ENCODE results near the gene OGFR. TPM values are rescaled to one million over a fixed set of nuclear protein-coding genes. Genes with fewer than 3 reads are reported as not detected.

Gene OGFR
- total RNA-seq, 1 donor from 2014 or later: 47.2 TPM

DNA sequence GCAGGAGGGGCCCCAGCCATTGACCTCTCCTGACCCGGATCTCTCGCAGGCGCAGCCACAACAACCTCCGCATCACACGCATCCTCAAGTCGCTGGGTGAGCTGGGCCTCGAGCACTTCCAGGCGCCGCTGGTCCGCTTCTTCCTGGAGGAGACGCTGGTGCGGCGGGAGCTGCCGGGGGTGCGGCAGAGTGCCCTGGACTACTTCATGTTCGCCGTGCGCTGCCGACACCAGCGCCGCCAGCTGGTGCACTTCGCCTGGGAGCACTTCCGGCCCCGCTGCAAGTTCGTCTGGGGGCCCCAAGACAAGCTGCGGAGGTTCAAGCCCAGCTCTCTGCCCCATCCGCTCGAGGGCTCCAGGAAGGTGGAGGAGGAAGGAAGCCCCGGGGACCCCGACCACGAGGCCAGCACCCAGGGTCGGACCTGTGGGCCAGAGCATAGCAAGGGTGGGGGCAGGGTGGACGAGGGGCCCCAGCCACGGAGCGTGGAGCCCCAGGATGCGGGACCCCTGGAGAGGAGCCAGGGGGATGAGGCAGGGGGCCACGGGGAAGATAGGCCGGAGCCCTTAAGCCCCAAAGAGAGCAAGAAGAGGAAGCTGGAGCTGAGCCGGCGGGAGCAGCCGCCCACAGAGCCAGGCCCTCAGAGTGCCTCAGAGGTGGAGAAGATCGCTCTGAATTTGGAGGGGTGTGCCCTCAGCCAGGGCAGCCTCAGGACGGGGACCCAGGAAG is 7.7 kb downstream of the OGFR start:
- Mint-ChIP-seq H3K9me3 (ENCODE audit: unreplicated experiment) (no peaks in the 10 kb centered on the region), H3K4me3 (ENCODE audit: unreplicated experiment) (no peak overlapping the region)
- TF ChIP-seq, protein P1, sequence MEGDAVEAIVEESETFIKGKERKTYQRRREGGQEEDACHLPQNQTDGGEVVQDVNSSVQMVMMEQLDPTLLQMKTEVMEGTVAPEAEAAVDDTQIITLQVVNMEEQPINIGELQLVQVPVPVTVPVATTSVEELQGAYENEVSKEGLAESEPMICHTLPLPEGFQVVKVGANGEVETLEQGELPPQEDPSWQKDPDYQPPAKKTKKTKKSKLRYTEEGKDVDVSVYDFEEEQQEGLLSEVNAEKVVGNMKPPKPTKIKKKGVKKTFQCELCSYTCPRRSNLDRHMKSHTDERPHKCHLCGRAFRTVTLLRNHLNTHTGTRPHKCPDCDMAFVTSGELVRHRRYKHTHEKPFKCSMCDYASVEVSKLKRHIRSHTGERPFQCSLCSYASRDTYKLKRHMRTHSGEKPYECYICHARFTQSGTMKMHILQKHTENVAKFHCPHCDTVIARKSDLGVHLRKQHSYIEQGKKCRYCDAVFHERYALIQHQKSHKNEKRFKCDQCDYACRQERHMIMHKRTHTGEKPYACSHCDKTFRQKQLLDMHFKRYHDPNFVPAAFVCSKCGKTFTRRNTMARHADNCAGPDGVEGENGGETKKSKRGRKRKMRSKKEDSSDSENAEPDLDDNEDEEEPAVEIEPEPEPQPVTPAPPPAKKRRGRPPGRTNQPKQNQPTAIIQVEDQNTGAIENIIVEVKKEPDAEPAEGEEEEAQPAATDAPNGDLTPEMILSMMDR (IDR thresholded peaks at IDR 0.05): no peak

DNA sequence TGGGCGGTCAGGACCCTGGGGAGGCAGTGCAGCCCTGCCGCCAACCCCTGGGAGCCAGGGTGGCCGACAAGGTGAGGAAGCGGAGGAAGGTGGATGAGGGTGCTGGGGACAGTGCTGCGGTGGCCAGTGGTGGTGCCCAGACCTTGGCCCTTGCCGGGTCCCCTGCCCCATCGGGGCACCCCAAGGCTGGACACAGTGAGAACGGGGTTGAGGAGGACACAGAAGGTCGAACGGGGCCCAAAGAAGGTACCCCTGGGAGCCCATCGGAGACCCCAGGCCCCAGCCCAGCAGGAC is 8.2 kb downstream of the OGFR start:
- peaks cover 8% of the 10 kb centered on the region for H3K27me3 Mint-ChIP-seq (ENCODE audit: unreplicated experiment)
- no peaks in the 10 kb centered on the region for H3K9me3 Mint-ChIP-seq (ENCODE audit: unreplicated experiment)
- H3K4me3 Mint-ChIP-seq (ENCODE audit: unreplicated experiment): no peak overlapping the region
- DNase-seq (ENCODE audit: extremely low spot score, unreplicated experiment): no peak
- TF ChIP-seq, protein P1 (IDR thresholded peaks at IDR 0.05): no peak
- H3K36me3 Mint-ChIP-seq (ENCODE audit: unreplicated experiment): peaks cover 11% of the 10 kb centered on the region
- H3K4me1 Mint-ChIP-seq (ENCODE audit: unreplicated experiment): peaks cover 21% of the 10 kb centered on the region
- H3K27ac Mint-ChIP-seq (ENCODE audit: unreplicated experiment): no peak overlapping the region

More for the DNA sequence above, 7.7 kb downstream of the OGFR start:
- no peak for DNase-seq (ENCODE audit: extremely low spot score, unreplicated experiment)
- Mint-ChIP-seq H3K27me3 (ENCODE audit: unreplicated experiment) (peaks cover 8% of the 10 kb centered on the region), H3K36me3 (ENCODE audit: unreplicated experiment) (peaks cover 11% of the 10 kb centered on the region), H3K27ac (ENCODE audit: unreplicated experiment) (no peak overlapping the region), H3K4me1 (ENCODE audit: unreplicated experiment) (peaks cover 20% of the 10 kb centered on the region)

DNA sequence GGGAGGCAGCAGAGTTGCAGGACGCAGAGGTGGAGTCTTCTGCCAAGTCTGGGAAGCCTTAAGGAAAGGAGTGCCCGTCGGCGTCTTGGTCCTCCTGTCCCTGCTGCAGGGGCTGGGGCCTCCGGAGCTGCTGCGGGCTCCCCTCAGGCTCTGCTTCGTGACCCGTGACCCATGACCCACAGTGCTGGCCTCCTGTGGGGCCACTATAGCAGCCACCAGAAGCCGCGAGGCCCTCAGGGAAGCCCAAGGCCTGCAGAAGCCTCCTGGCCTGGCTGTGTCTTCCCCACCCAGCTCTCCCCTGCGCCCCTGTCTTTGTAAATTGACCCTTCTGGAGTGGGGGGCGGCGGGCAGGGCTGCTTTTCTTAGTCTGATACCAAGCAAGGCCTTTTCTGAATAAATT is 9.0 kb downstream of the OGFR start:
- TF ChIP-seq, protein P1 (IDR thresholded peaks at IDR 0.05): no peak

DNA sequence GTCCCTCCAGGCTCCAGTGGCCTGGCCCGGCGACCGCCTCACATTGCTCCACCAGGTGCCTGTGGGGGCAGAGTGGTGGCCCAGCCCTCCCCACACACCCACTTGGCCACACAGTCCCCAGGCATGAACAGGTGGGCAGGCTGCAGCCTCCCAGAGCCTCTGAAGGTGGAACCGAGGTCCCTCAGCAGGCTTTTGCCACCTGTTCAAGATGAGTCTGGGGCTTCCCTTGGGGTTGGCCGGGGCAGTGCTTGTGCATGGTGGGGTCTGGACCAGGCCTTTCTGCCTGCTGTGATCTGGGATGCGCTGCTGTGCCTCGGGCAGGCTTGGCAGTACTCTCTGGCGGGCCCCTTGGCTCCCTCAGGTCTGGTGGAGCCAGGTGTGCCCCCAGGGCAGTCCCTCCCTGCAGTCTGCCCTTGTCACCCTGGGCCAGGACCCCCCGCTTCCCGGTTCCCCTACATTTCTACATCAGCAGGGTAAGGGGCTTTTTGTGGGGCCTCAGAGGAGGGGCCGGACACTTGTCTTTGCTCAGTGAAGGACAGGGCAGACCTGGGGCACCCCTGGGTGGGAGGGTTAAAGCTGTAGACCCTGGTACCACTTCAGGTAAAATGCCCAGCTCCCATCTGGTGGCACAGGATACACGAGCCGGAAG is 9.5 kb downstream of the OGFR start:
- TF ChIP-seq, protein P1 (IDR thresholded peaks at IDR 0.05): no peak
- Mint-ChIP-seq H3K4me1 (ENCODE audit: unreplicated experiment) (peaks cover 28% of the 10 kb centered on the region), H3K9me3 (ENCODE audit: unreplicated experiment) (no peaks in the 10 kb centered on the region), H3K27ac (ENCODE audit: unreplicated experiment) (no peak overlapping the region), H3K36me3 (ENCODE audit: unreplicated experiment) (peaks cover 7% of the 10 kb centered on the region), H3K4me3 (ENCODE audit: unreplicated experiment) (no peak overlapping the region), H3K27me3 (ENCODE audit: unreplicated experiment) (peaks cover 8% of the 10 kb centered on the region)
- no peak for DNase-seq (ENCODE audit: extremely low spot score, unreplicated experiment)

More for the DNA sequence above, 9.0 kb downstream of the OGFR start:
- peaks cover 7% of the 10 kb centered on the region for H3K36me3 Mint-ChIP-seq (ENCODE audit: unreplicated experiment)
- DNase-seq (ENCODE audit: extremely low spot score, unreplicated experiment): no peak
- no peaks in the 10 kb centered on the region for H3K9me3 Mint-ChIP-seq (ENCODE audit: unreplicated experiment)
- peaks cover 8% of the 10 kb centered on the region for H3K27me3 Mint-ChIP-seq (ENCODE audit: unreplicated experiment)
- peaks cover 24% of the 10 kb centered on the region for H3K4me1 Mint-ChIP-seq (ENCODE audit: unreplicated experiment)
- no peak overlapping the region for H3K27ac Mint-ChIP-seq (ENCODE audit: unreplicated experiment)
- no peak overlapping the region for H3K4me3 Mint-ChIP-seq (ENCODE audit: unreplicated experiment)

DNA sequence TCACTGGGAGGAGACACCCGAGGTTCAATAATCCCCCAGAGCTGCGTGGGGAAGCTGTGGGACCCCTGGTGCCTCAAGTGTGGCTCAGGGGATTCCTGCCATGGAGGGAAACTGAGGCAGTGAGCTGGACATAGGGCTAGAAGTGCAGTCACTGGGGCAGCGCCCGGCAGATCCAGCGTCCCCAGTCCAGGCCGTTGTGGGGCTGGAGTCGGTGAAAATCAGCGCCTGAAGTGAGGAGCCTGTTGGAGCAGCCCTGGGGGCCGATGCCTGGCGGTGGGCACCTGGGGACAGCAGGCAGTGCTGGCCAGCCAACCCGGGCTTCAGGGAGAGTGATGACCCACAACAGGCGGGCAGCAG is 10.1 kb downstream of the OGFR start:
- Mint-ChIP-seq H3K9me3 (ENCODE audit: unreplicated experiment) (no peaks in the 10 kb centered on the region), H3K4me1 (ENCODE audit: unreplicated experiment) (peaks cover 33% of the 10 kb centered on the region), H3K4me3 (ENCODE audit: unreplicated experiment) (no peak overlapping the region), H3K36me3 (ENCODE audit: unreplicated experiment) (peaks cover 7% of the 10 kb centered on the region), H3K27ac (ENCODE audit: unreplicated experiment) (no peak overlapping the region), H3K27me3 (ENCODE audit: unreplicated experiment) (peaks cover 8% of the 10 kb centered on the region)
- TF ChIP-seq, protein P1 (IDR thresholded peaks at IDR 0.05): no peak
- no peak for DNase-seq (ENCODE audit: extremely low spot score, unreplicated experiment)
